ENCODE results near the gene CCT7.

The CCT7 gene

GRCh38 chr2:73291461-73292315 is 57.6 kb downstream of the CCT7 start:
- in situ Hi-C loops (cut with HindIII; ENCODE audit: low sequenced_read_pairs) = loop anchor here (5.0 kb wide), 2 partner anchors 54 to 71 kb away; no protein-coding TSS in a partner anchor

- in situ Hi-C loops (cut with HindIII; ENCODE audit: low sequenced_read_pairs) = loop anchor here (5.0 kb wide), 2 partner anchors 55 to 70 kb away; no protein-coding TSS in a partner anchor
These were observed 58.3 kb downstream of the CCT7 start for GRCh38 chr2:73292316-73292905.

DNA sequence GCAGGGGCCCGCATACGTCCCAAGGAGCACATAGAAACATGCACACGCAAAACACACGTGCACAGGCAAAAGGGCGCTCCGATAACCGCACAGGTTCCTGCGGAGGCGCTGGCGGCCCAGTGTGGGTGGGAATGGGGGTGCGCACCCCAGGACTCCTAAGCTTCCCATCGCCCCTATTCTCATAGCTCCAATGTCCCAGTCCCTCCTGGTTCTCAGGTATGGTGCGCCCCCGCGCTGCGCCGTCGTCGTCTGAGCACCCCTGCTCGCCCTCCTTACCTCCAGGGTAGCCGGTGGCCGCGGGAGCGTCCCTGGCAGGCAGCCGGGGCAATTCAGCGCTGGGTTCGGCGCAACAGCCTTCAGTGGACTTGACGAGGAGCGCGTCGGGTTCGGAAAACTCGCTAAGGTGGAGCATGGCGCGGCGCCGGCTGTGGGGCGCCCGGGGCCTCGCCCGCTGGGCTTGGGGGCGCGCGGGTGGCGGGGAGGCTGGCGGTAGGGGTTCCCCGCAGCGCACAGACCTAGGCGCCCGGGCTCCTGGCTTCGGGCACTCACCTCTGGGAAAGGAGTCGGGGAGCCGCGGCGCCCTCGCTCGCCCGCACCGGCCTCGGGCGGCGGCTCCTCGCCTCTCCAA is 58.9 kb downstream of the CCT7 start:
- in situ Hi-C loops (cut with HindIII; ENCODE audit: low sequenced_read_pairs) = loop anchor here (5.0 kb wide), 2 partner anchors 56 to 69 kb away; no protein-coding TSS in a partner anchor

DNA sequence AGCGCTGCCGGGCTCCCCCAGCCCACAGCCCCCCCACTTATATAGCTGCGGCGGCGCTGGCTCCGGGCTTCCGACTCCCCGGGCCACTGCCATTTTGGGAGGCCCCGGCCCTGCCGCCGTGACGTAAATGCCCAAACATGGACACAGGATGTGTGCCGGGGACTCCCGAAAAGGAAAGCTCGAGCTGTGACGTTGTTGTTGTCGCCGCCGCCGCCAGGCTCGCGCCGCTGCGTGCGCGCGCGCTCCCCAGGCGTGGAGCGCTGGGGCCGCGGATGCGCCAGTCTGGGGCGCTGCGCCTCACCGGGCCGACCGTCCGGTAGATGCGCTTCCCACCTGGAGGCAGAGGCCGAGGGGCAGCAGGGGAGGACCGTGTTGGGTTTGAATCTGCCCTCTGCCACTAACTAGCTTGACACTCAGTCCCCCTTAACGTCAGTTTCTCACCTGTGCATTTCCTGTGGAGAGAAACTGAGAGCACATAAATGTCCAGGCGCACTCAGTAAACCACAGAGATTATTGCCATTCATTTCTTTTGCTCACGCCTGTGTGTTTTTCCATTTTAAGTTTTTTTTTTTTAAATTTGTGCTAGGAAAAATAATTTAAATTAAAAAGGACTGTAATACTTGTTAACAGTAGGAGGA is 59.5 kb downstream of the CCT7 start, which contains the start of gene EGR4:
EGR4 (minus strand) TSS at position 15 of the 638 bp plus-strand sequence. CDS start 231 bp downstream, outside the sequence.
- in situ Hi-C loops (cut with HindIII; ENCODE audit: low sequenced_read_pairs) = loop anchor here (5.0 kb wide), 2 partner anchors 56 to 69 kb away; no protein-coding TSS in a partner anchor

- in situ Hi-C loops (cut with HindIII; ENCODE audit: low sequenced_read_pairs) = loop anchor here (5.0 kb wide), 2 partner anchors 57 to 68 kb away; no protein-coding TSS in a partner anchor
These were observed 60.1 kb downstream of the CCT7 start for GRCh38 chr2:73294239-73294638.

DNA sequence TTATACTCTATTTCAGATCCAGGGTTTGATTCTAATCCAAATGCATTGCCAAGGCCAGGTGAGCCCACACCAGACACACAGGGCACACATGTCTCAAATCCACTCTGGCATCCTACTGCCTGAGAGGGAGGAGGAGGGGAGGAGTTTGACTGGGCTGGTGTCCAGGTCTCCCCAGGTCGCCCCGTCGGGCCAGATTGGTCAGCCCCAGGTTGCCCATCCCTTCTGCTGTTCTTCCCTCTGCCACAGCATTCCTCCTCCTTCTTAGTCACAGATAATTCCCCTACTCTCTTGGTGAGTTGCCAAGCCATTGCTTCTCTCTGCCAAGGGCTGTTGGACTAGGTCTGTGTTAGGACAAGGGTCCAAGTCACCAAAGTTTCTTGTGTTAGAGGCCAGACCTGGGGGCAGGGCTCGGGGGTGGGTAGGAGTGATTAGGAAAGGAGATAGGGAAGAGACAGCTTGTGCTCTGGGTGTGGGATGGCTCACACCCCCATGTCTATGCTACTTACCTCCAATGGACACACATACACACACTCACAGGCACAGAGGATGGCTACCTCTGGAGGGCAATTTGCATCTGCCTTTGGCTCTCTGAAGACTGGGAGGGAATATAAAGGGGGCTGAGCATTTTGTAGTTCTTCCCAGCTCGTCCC is 61.8 kb downstream of the CCT7 start:
- in situ Hi-C loops (cut with HindIII; ENCODE audit: low sequenced_read_pairs) = no loop called here

DNA sequence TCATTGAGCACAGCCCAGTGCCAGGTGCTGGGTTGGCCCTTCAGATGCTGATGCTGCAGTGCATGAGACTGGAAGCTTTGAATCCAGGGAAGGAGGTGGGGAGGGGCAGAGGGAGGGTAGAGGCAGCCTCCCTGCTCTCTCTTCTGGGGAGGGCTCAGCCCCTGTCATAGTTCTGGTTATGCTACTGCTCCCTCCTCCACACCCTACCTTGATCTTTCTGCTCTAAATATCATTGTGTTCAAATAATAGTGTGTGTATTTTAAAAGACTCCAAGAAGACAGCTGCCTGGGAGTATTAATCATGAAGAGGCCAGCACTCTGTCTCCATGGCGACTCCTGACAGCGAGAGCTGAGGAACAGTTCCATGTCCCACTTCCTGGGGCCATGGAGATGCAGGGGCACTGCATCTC is 63.0 kb downstream of the CCT7 start:
- in situ Hi-C loops (cut with HindIII; ENCODE audit: low sequenced_read_pairs) = no loop called here

DNA sequence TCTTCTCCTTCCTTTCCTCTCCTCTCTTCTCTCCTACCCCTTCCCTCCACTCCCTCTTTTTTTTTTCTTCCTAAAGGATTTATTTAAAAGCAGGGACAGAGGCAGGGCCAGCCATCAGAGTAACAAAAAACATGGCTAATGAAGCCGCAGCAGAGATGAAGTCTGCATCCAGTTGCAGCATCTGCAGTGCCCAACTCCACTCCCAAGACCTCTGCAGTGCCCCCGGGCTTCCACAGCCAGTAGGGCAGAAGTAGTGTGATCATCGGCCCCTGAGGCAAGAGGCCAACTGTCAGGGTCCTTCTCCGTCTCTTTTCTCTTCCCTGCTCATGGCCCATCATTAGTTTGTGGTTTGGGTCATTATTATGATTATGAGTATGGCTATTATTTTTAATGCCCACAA is 63.5 kb downstream of the CCT7 start:
- in situ Hi-C loops (cut with HindIII; ENCODE audit: low sequenced_read_pairs) = no loop called here

GRCh38 chr2:73300926-73301325 is 66.8 kb downstream of the CCT7 start:
- in situ Hi-C loops (cut with HindIII; ENCODE audit: low sequenced_read_pairs) = no loop called here

- in situ Hi-C loops (cut with HindIII; ENCODE audit: low sequenced_read_pairs) = no loop called here
These were observed 67.5 kb downstream of the CCT7 start for GRCh38 chr2:73301636-73302035.

Data from DLD1 (cell line).